Mesodermal cell (in vitro differentiated cells): Measurements from ENCODE around the gene FARP1.
"Not testable (repeated sequence)": the region's sequence is repeated elsewhere in the genome, so short reads cannot be mapped to it uniquely, and the experiment has no call there.

ENCODE experiments used
- H3K27ac ChIP-seq: 2 replicates; pipeline ENCODE4 v1.7.0; 2013; ENCODE audit warnings: mild to moderate bottlenecking, low read depth, low read length, moderate library complexity; ENCODE audit not compliant: severe bottlenecking
- H3K36me3 ChIP-seq: 2 replicates; pipeline ENCODE4 v1.7.1; 2013; ENCODE audit warnings: mild to moderate bottlenecking, low read length, moderate library complexity; ENCODE audit not compliant: control insufficient read depth, insufficient read depth
- H3K4me1 ChIP-seq: one replicate; pipeline ENCODE4 v1.7.1; 2013; ENCODE audit warnings: mild to moderate bottlenecking, low read length; ENCODE audit not compliant: insufficient read depth, control insufficient read depth, poor library complexity, severe bottlenecking
- H3K4me3 ChIP-seq: 2 replicates; pipeline ENCODE4 v1.7.0; 2013; ENCODE audit warnings: low read length, control low read depth, mild to moderate bottlenecking; ENCODE audit not compliant: insufficient read depth, poor library complexity, severe bottlenecking; ENCODE audit errors: extremely low read depth
- H3K9me3 ChIP-seq: 2 replicates; pipeline ENCODE4 v1.7.1; 2013; ENCODE audit warnings: mild to moderate bottlenecking, low read length, moderate library complexity; ENCODE audit not compliant: control insufficient read depth
- WGBS, 2 experiments: methylation state at CpG; one replicate each; pipeline ENCODE4 v1.1.5; 2013; ENCODE audit warnings: missing lambda C conversion rate in 2 of 2; ENCODE audit not compliant: insufficient coverage in 2 of 2; 5-methylcytosine and 5-hydroxymethylcytosine counted together

FARP1 gene

DNA sequence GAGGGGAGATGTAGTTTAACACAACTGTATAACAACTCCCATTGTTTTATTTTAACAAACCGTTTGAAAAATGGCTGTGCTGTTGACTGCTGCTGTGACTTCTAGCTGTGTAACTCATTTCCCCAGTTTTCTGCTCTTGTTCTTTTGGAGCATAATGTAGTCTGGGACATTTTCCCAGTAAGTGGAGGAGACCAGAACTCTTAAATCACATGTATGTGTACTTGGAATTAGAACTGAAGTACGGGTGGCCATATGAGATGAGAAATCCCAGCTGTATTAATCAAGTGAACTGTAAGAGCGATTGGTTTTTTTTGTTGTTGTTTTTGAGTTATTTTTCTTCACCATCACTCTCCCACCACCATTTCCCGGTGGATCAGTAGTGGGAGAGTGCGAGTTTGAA, 83.6 kb downstream of the FARP1 start:
- H3K9me3 ChIP-seq = peaks cover 18% of the 10 kb centered on the region
- peaks cover 61% of the 10 kb centered on the region for H3K36me3 ChIP-seq
- WGBS, 2 experiments = 100% methylated on average over 1 of the region's 5 CpGs; no CpG with 5 or more reads in 1 of the 2 experiments
- no peak overlapping the region for H3K27ac ChIP-seq
- H3K4me3 ChIP-seq = no peak overlapping the region
- H3K4me1 ChIP-seq = peaks cover 11% of the 10 kb centered on the region

DNA sequence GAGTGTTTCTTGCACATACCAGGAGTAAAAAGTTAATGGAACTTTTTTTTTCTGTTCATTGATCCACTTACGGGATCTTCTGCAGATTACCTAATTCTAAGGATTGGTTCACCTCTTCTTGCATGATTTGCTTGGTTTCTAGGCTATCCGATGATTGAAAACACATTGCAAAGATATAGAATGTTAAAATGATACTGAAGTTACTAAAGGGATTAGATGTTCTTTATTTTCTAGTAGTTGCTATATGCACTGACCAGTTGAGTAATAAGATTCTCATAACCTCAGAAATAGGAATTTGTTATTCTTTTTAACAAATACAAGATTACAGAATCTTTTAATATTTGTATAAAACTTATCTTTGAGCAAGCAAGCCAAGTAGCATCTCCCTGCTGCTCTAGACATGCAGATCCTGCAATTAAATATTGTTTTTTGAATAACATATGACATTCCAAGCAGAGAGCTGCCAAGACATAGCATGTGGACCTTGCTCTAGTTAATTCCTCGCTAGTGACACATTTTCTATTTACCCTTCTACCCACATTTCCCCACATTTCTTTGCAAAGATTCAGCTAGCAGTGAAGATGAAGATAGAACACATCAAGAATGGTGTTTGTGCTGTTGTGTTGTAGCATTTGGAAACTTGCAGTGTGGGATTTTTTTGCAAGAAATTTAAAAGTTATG, 85.9 kb downstream of the FARP1 start:
- H3K9me3 ChIP-seq = peaks cover 18% of the 10 kb centered on the region
- no peaks in the 10 kb centered on the region for H3K4me1 ChIP-seq
- no peak overlapping the region for H3K4me3 ChIP-seq
- 100% methylated on average over 2 of the region's 3 CpGs; no CpG with 5 or more reads in 1 of the 2 experiments for WGBS, 2 experiments
- H3K36me3 ChIP-seq = peaks cover 58% of the 10 kb centered on the region
- H3K27ac ChIP-seq = no peak overlapping the region

DNA sequence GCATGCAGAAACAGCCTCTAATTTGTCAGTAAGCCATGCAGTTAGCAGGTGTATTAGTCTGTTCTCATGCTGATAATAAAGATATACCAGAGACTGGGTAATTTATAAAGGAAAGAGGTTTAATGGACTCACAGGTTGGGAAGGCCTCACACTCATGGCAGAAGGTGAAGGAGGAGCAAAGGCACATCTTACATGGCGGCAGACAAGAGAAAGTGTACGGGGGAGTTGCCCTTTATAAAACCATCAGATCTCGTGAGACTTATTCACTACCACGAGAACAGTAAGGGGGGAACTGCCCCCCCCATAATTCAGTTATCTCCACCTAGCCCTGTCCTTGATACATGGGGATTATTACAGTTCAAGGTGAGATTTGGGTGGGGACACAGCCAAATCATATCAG, 87.9 kb downstream of the FARP1 start:
- not testable (repeated sequence) for H3K27ac ChIP-seq, H3K4me1 ChIP-seq, H3K4me3 ChIP-seq
- Histone ChIP-seq H3K9me3 (peaks cover 18% of the 10 kb centered on the region), H3K36me3 (peaks cover 47% of the 10 kb centered on the region)
- WGBS, 2 experiments = 100% methylated on average over 2 to 3 of the region's 4 CpGs

DNA sequence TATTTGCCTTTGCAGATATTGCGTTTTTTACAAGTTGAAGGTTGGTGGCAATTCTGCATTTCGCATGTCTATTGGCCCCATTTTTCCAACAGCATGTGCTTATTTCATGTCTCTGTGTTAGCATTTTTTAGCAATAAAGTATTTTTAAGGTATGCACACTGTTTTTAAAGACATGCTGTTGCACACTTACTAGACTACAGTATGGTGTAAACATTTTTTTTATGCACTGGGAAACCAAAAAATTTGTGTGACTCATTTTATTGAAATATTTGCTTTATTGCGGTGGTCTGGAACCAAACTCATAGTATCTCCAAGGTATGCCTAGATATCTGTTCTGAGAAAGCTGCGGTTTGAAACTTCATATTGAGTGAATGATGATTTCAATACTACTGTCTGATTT, 89.6 kb downstream of the FARP1 start:
- Histone ChIP-seq H3K4me1 (no peaks in the 10 kb centered on the region), H3K4me3 (no peak overlapping the region), H3K36me3 (peaks cover 42% of the 10 kb centered on the region), H3K27ac (no peak overlapping the region), H3K9me3 (peaks cover 18% of the 10 kb centered on the region)
- WGBS, 2 experiments = 88 to 92% methylated on average over 2 to 4 of the region's 4 CpGs

DNA sequence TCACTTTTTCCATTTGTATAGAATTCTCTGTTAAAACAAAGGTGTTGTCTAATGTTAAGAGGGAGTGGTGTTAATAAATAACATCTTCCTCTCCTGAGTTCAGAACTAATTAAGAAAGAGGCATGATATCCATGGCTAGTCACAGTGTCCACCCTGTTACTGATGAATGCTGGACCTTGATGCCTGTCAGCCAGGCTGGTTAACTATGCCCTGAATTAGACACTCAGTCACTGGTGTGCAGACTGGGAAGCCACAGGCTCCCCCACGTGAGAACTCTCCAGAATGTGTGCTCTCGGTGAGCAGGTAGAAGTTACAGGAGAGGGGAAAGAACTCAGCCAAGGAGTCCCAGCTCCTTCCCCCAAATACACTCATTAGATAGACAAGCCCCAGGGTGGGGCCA, 90.2 kb downstream of the FARP1 start:
- Histone ChIP-seq H3K9me3 (peaks cover 18% of the 10 kb centered on the region), H3K4me1 (no peaks in the 10 kb centered on the region), H3K27ac (no peak overlapping the region), H3K4me3 (no peak overlapping the region), H3K36me3 (peaks cover 43% of the 10 kb centered on the region)
- no CpG with 5 or more reads among the region's 2 CpGs for WGBS, 2 experiments

DNA sequence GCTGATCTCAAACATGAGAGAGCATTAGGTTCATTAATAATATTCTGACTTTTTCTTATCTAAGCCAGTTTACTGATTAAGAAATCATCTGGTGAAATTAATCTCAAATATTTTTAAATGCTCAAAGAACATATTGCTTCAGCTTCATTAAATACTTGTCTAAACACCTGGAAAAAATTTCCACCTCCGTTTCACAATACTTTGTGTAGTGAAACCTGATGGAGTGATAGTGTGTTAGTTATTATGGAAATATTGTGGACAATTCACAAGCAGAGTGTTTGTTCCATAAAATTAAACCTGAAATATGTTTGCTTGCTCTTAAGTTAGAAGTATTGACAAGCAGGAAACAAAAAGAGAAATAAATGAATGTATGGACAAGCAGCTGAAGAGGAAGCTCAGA, 91.5 kb downstream of the FARP1 start:
- H3K4me1 ChIP-seq = no peaks in the 10 kb centered on the region
- peaks cover 36% of the 10 kb centered on the region for H3K36me3 ChIP-seq
- H3K27ac ChIP-seq = no peak overlapping the region
- H3K9me3 ChIP-seq = peaks cover 12% of the 10 kb centered on the region
- WGBS, 2 experiments = no CpG with 5 or more reads among the region's 1 CpG
- no peak overlapping the region for H3K4me3 ChIP-seq

DNA sequence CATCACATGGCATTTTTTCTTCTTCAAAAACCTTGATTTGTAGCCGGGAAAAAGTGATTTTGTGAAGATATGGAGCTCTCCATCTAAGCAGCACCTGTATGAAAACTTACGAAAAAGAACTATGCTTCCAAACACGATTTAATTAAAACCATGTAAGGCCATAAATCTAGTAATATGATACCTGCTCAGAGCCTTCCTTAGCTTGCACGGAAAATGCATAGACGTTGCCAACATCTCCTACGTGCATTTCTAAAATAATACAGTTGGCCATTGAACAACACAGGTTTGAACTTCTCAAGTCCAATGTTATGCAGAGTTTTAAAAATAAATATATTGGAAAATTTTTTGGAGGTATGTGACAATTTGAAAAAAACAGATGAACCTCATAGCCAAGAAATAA, 93.3 kb downstream of the FARP1 start:
- H3K4me1 ChIP-seq = no peaks in the 10 kb centered on the region
- no peak overlapping the region for H3K27ac ChIP-seq
- peaks cover 27% of the 10 kb centered on the region for H3K36me3 ChIP-seq
- WGBS, 2 experiments = 94 to 100% methylated on average over 2 of the region's 6 CpGs
- peaks cover under 1% of the 10 kb centered on the region for H3K9me3 ChIP-seq
- H3K4me3 ChIP-seq = no peak overlapping the region

DNA sequence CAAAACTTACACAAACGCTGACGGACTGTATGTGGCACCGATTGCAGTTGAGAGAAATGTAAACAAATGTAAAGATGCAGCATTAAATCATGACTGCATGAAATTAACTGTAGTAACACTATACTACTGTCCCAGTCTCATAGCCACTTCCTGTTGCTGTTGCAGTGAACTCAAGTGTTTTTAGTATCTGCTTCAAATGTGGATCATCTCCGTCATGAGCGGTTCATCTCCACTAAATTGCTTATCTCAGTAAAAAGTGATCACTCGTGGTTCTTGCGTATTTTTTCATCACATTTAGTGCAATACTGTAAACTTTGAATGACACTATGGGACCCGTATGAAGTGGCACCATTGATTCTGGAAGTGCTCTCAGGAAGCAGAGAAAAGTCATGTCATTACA, 94.4 kb downstream of the FARP1 start:
- H3K36me3 ChIP-seq = peaks cover 27% of the 10 kb centered on the region
- H3K9me3 ChIP-seq = no peaks in the 10 kb centered on the region
- H3K4me1 ChIP-seq = no peaks in the 10 kb centered on the region
- no peak overlapping the region for H3K4me3 ChIP-seq
- WGBS, 2 experiments = 94 to 96% methylated on average over 4 to 5 of the region's 8 CpGs
- H3K27ac ChIP-seq = no peak overlapping the region

DNA sequence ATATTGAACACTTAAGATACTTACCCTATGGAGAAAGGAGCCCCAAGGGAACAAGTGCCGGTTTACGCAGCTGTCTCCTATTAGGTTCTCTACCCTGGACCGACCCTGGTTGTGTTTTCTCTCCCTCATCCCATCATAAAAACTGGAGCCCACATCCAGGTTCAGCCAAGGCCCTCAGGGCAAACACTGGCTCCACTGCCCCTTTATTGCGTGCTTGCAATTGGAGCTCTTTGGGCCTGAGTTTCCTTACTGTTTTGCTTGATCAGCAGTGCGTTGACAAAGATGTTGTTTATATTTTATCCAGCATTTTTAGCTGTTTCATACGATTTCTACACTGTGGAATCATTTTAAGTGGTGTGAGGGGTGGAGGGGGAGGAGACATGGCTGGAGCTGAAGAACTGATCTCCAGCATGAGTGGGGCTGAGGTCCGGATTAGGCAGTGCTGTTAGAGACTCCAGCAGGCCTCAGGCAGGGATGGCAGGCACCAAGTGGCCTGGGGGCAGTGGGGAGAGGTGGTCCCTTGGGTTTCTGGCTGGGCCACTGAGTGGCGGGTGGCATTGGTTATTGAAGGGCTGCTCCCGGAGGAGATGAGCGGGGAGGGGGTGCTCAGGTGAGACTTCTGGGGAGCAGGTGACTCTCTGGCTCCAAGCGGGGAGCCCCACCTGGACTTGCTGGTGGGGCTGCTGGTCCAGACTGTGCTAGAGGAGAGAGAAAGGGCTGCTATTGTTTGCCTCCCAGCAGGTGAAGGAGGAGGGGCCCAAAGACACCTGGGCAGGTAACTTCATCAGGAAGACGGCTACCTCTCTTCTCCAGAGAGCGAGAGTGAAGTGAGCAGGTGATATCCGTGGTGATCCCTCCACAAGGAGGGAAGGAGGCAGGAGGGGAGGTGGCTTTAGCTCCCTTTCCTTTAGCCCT, 96.5 kb downstream of the FARP1 start:
- H3K4me3 ChIP-seq = no peak overlapping the region
- 92 to 97% methylated on average over 6 to 10 of the region's 14 CpGs for WGBS, 2 experiments
- H3K9me3 ChIP-seq = no peaks in the 10 kb centered on the region
- H3K36me3 ChIP-seq = peaks cover 29% of the 10 kb centered on the region
- H3K27ac ChIP-seq = no peak overlapping the region
- H3K4me1 ChIP-seq = no peaks in the 10 kb centered on the region

DNA sequence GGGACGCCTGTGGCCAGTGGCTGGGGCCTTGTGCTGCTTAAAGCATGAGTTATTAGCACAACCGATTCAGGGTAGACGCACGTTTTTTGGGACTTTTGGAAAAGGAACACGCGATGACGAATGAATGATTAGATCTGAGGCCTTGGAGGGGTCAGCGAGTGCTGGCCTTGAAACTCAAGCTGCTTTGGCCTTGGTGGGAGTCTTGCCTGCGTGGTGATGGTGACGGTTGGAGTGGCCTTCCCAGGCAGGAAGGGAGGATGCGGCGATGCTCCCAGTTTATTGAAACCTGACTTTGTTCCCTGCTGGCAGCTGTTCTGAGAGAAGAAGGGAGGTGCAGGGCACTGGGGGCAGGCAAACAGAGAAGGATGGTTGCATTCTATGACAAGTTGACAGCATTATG, 97.2 kb downstream of the FARP1 start:
- Histone ChIP-seq H3K9me3 (no peaks in the 10 kb centered on the region), H3K36me3 (peaks cover 29% of the 10 kb centered on the region), H3K4me3 (no peak overlapping the region), H3K27ac (no peak overlapping the region), H3K4me1 (no peaks in the 10 kb centered on the region)
- 97 to 98% methylated on average over 8 to 12 of the region's 12 CpGs for WGBS, 2 experiments

DNA sequence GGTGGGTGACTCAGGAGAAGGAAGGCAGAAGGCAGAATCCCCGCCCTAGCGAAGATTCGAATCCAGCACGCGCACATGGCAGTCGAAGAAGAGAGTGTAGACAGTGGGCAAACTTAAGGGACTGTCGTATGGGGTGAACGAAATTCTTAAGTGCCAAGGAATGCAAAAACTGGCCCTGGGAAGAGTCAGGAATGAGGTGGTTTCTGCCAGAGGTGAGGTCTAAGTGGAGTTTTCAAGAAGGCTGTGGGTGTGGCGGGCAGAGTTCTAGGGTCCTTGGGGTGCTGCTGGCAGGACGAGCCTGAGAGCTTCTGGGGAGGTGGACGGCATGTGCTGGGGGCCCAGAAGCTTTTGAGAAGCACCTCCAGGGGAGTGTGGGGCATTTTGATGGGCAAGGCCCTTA, 98.1 kb downstream of the FARP1 start:
- peaks cover 27% of the 10 kb centered on the region for H3K36me3 ChIP-seq
- H3K4me3 ChIP-seq = no peak overlapping the region
- WGBS, 2 experiments = 98 to 100% methylated on average over 10 to 11 of the region's 11 CpGs
- H3K9me3 ChIP-seq = no peaks in the 10 kb centered on the region
- no peaks in the 10 kb centered on the region for H3K4me1 ChIP-seq
- no peak overlapping the region for H3K27ac ChIP-seq
